OCI-LY1 (cell line): ENCODE data around the gene PITPNM3.

ENCODE experiments used
- H2AFZ ChIP-seq: fragments of 200-600 bp; sonication (generic), shearing (Covaris generic); 2 replicates; pipeline ENCODE4 v1.6.0; 2014; ENCODE audit warnings: antibody characterized with exemption, mild to moderate bottlenecking, low read length
- H3F3A ChIP-seq: fragments of 200-600 bp; sonication (generic), shearing (Covaris generic); 2 replicates; pipeline ENCODE4 v1.6.0; 2014; ENCODE audit warnings: mild to moderate bottlenecking, antibody characterized with exemption, low read length, moderate library complexity; ENCODE audit not compliant: insufficient read depth
- H3K27ac ChIP-seq: fragments of 200-600 bp; sonication (generic); 2 replicates; pipeline ENCODE4 v1.5.1; 2014; ENCODE audit warnings: low read length, mixed run types, mild to moderate bottlenecking, low read depth; ENCODE audit not compliant: poor library complexity, severe bottlenecking
- H3K27me3 ChIP-seq: fragments of 200-600 bp; sonication (generic); 2 replicates; pipeline ENCODE4 v1.6.0; 2014; ENCODE audit warnings: antibody characterized with exemption, mild to moderate bottlenecking, low read length, moderate library complexity; ENCODE audit not compliant: insufficient read depth
- H3K36me3 ChIP-seq: fragments of 200-600 bp; sonication (generic); 2 replicates; pipeline ENCODE4 v1.6.1; 2014; ENCODE audit warnings: mild to moderate bottlenecking, antibody characterized with exemption, low read length, moderate library complexity, mixed read lengths; ENCODE audit not compliant: insufficient read depth
- H3K4me1 ChIP-seq: fragments of 200-600 bp; sonication (generic); 2 replicates; pipeline ENCODE4 v1.5.1; 2014; ENCODE audit warnings: mild to moderate bottlenecking, low read length, moderate library complexity; ENCODE audit not compliant: insufficient read depth, severe bottlenecking
- H3K4me2 ChIP-seq: fragments of 200-600 bp; sonication (generic), shearing (Covaris generic); 2 replicates; pipeline ENCODE4 v1.6.1; 2014; ENCODE audit warnings: low read length
- H3K4me3 ChIP-seq: fragments of 200-600 bp; sonication (generic); 2 replicates; pipeline ENCODE4 v1.5.1; 2014; ENCODE audit warnings: low read length, low read depth, mild to moderate bottlenecking, mixed read lengths; ENCODE audit not compliant: poor library complexity, severe bottlenecking
- H3K79me2 ChIP-seq: fragments of 200-600 bp; shearing (Covaris generic); 2 replicates; pipeline ENCODE4 v1.6.1; 2016; ENCODE audit warnings: mixed run types, low read length, mixed read lengths; ENCODE audit not compliant: insufficient read depth
- H3K9ac ChIP-seq: fragments of 200-600 bp; sonication (generic), shearing (Covaris generic); 2 replicates; pipeline ENCODE4 v1.6.1; 2014; ENCODE audit warnings: mild to moderate bottlenecking, low read length, mixed read lengths
- H3K9me2 ChIP-seq: fragments of 200-600 bp; sonication (generic), shearing (Covaris generic); 2 replicates; pipeline ENCODE4 v1.6.1; 2014; ENCODE audit warnings: low read depth, mild to moderate bottlenecking, low read length, mixed read lengths
- H3K9me3 ChIP-seq: fragments of 200-600 bp; shearing (Covaris generic); 2 replicates; pipeline ENCODE4 v1.6.1; 2014; ENCODE audit warnings: low read length, mixed read lengths
- H4K20me1 ChIP-seq: fragments of 200-600 bp; sonication (generic), shearing (Covaris generic); 2 replicates; pipeline ENCODE4 v1.6.0; 2016; ENCODE audit warnings: mild to moderate bottlenecking, low read length; ENCODE audit not compliant: insufficient read depth
- CTCF ChIP-seq: fragments of 200-600 bp; sonication (generic), shearing (Covaris generic); IDR thresholded peaks from 2 replicates; pipeline ENCODE4 v1.5.1; 2017; ENCODE audit warnings: mild to moderate bottlenecking, antibody characterized with exemption, low read length, moderate library complexity, mixed read lengths
- EZH2 ChIP-seq: fragments of 200-600 bp; sonication (generic), shearing (Covaris generic); IDR thresholded peaks from 2 replicates; pipeline ENCODE4 v1.8.0; 2017; ENCODE audit warnings: borderline replicate concordance, mixed run types, mild to moderate bottlenecking, antibody characterized with exemption, low read length, moderate library complexity, mixed read lengths

Gene PITPNM3

DNA sequence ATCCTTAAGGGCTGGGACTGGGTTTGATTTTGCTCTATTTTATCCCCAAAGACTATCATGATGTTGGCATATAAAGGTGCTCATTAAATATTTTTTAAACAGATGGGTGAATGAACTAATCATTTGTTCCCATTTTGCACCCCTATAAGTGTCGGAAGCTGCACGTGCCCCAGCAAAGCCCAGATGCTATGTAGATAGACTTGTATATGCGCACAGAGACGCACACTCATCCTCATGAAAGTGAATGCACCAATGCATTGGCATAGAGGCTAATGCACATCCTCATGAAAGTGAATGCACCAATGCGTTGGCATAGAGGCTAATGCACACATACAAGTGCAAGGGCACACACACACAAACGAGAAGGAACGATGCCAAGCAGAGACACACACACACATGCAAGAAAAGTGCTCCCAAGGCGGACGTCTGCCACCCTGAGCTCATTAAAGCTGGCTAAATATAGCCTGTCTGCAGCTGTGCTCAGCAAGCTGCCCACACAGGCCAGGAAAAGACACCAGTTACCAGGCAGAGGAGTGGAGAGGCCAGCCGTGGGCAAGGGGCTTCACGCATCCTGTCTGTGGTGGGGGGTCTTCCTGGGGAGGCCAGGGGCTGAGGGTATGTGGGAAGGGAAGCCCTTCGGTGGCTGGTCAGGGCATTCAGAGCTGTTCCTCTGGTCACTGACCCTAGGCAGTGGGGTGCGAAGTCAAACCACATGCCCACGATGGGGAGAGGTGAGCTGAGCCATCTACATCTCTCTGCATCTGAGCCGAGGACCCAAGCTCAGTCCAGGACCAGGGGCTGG, 59.5 kb downstream of the PITPNM3 start:
- no peak for TF ChIP-seq CTCF
- TF ChIP-seq EZH2: no peak
- Histone ChIP-seq H3K4me2 (no peak overlapping the region), H4K20me1 (no peaks in the 10 kb centered on the region), H3K27ac (no peak overlapping the region), H3K9me3 (no peaks in the 10 kb centered on the region), H3F3A (no peaks in the 10 kb centered on the region), H3K4me1 (no peaks in the 10 kb centered on the region), H3K79me2 (no peaks in the 10 kb centered on the region), H3K4me3 (no peak overlapping the region), H3K27me3 (no peaks in the 10 kb centered on the region), H3K36me3 (no peaks in the 10 kb centered on the region), H3K9me2 (no peaks in the 10 kb centered on the region), H3K9ac (no peak overlapping the region), H2AFZ (no peak overlapping the region)

DNA sequence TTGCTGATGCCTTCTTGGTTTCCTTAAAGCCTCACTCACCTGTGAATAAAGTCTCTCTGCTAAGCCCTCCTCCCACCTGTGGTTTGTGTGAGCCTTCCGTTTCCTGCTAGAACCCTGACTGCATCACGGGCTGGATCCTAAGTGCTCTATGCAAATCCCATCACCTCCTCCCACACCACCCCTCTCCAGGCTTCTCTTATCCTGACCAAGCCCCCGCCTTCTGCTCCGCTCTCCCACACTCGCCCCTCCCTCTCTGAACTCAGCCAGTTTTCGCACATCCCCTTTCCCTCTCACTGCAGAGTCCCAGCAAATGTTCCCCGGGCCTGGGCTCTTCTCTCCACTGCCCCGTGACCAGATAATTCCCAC, 60.3 kb downstream of the PITPNM3 start:
- TF ChIP-seq EZH2 (no peak), CTCF (no peak)
- Histone ChIP-seq H3K27me3 (no peaks in the 10 kb centered on the region), H3K36me3 (no peaks in the 10 kb centered on the region), H4K20me1 (no peaks in the 10 kb centered on the region), H3K9ac (no peak overlapping the region), H3K4me3 (no peak overlapping the region), H3K9me3 (no peaks in the 10 kb centered on the region), H3K9me2 (no peaks in the 10 kb centered on the region), H2AFZ (no peak overlapping the region), H3K4me1 (no peaks in the 10 kb centered on the region), H3K4me2 (no peak overlapping the region), H3F3A (no peaks in the 10 kb centered on the region), H3K27ac (no peak overlapping the region), H3K79me2 (no peaks in the 10 kb centered on the region)

- H3K9ac ChIP-seq: no peak overlapping the region
- no peaks in the 10 kb centered on the region for H3F3A ChIP-seq
- TF ChIP-seq EZH2 (no peak), CTCF (no peak)
- H3K27ac ChIP-seq: no peak overlapping the region
- no peaks in the 10 kb centered on the region for H3K79me2 ChIP-seq
- H3K27me3 ChIP-seq: no peaks in the 10 kb centered on the region
- no peak overlapping the region for H2AFZ ChIP-seq
- no peaks in the 10 kb centered on the region for H3K36me3 ChIP-seq
- H3K4me1 ChIP-seq: no peaks in the 10 kb centered on the region
- no peak overlapping the region for H3K4me2 ChIP-seq
- no peak overlapping the region for H3K4me3 ChIP-seq
- H4K20me1 ChIP-seq: no peaks in the 10 kb centered on the region
- H3K9me3 ChIP-seq: no peaks in the 10 kb centered on the region
- H3K9me2 ChIP-seq: no peaks in the 10 kb centered on the region
Observed at GRCh38 chr17:6495450-6496115, 60.8 kb downstream of the PITPNM3 start.
